GF-D8 (cell line): Measurements from ENCODE around the gene SMAD7.

Experiments
- DNase-seq: peaks from one replicate; lab custom pipeline; 2025; lab: John Stamatoyannopoulos, UW

The SMAD7 gene

GRCh38 chr18:48929941-48930713, 20.6 kb downstream of the SMAD7 start:
- DNase-seq, result no peak

GRCh38 chr18:48929212-48929612, 21.6 kb downstream of the SMAD7 start:
- DNase-seq, result no peak

GRCh38 chr18:48928787-48929186, 22.0 kb downstream of the SMAD7 start:
- peak; percentile 64 for DNase-seq

GRCh38 chr18:48927286-48928080, 23.3 kb downstream of the SMAD7 start:
- no peak for DNase-seq

- DNase-seq, result no peak
Observed at GRCh38 chr18:48926420-48926857, 24.3 kb downstream of the SMAD7 start.

GRCh38 chr18:48925491-48925780, 25.3 kb downstream of the SMAD7 start:
- no peak for DNase-seq

GRCh38 chr18:48924630-48925490, 25.9 kb downstream of the SMAD7 start:
- peak; percentile 23 for DNase-seq

GRCh38 chr18:48923746-48924629, 26.8 kb downstream of the SMAD7 start:
- DNase-seq, result no peak

- peak; percentile 57 for DNase-seq
Observed at GRCh38 chr18:48922801-48923730, 27.7 kb downstream of the SMAD7 start.

GRCh38 chr18:48922226-48922800, 28.5 kb downstream of the SMAD7 start:
- DNase-seq, result no peak

GRCh38 chr18:48921305-48922225, 29.2 kb downstream of the SMAD7 start:
- no peak for DNase-seq

- DNase-seq, result no peak
Observed at GRCh38 chr18:48920408-48921038, 30.2 kb downstream of the SMAD7 start.

GRCh38 chr18:48919547-48919946, 31.2 kb downstream of the SMAD7 start:
- no peak for DNase-seq

- DNase-seq, result no peak
Observed at GRCh38 chr18:48918660-48919456, 31.9 kb downstream of the SMAD7 start.

GRCh38 chr18:48917579-48918517, 32.9 kb downstream of the SMAD7 start:
- DNase-seq, result peak; percentile 13
